Choroid plexus epithelial cell (primary cell): ENCODE results near the gene DBNL.
"Not testable (repeated sequence)": the region's sequence is repeated elsewhere in the genome, so short reads cannot be mapped to it uniquely, and the experiment has no call there.

Experiments used
- DNase-seq: peaks from one replicate; pipeline ENCODE4 v3.0.0-alpha.2; 2010; ENCODE audit warnings: low read depth
- H3K4me3 ChIP-seq: 2 replicates; pipeline ENCODE4 v1.5.1; 2011; ENCODE audit warnings: low read depth, mild to moderate bottlenecking, control low read depth, low read length, moderate library complexity
- TF ChIP-seq, protein P1 (sequence below): conservative IDR thresholded peaks from 2 replicates; pipeline ENCODE4 v1.5.1; 2011; ENCODE audit warnings: low read depth, mild to moderate bottlenecking, control low read depth, inconsistent platforms, low read length, moderate library complexity

DBNL gene

DNA sequence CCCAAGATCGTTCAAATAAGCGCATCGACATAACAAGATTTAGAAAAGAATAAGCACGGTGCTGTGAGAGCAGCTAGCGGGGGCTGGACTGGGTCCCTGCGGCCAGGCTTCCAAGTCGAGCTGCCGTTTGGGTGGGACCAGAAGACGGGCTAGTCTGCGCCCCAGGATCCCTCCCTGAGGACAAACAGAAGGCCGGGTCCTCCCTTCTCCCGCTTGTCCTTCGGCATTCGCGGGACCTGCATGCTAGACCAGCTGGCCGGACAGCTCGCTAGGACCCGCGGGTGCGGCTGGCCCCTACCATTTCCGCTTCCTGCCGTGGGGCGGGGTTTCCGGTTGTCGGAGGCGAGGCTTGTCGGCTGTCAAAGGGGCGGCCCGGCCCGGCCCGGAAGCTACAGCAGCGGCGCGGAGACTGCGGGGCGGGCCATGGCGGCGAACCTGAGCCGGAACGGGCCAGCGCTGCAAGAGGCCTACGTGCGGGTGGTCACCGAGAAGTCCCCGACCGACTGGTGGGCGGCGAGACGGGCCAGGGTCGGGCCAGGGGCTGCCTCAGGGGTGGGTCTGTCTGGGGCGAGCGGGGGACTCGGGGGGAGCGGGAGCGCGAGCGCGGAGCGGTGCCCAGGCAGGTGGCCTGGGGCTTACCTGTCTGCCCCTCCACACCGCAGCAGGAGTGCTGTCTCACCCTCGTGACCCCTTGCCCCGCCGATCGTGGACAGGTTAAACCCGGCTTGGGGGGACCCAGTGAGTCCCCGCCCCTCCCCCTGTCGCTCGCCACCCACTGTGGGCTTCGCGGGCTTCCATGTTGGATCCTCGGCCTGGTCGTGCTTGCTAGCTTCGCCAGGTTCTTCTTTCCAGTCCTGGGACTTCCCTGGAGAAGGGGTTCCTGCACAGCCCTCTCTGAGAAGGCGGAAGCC is at the start of gene DBNL:
Gene DBNL, plus strand, starts transcription at position 388 of the 911 bp plus-strand sequence. Its CDS starts 36 bp downstream, at position 424.
- TF ChIP-seq, protein P1, sequence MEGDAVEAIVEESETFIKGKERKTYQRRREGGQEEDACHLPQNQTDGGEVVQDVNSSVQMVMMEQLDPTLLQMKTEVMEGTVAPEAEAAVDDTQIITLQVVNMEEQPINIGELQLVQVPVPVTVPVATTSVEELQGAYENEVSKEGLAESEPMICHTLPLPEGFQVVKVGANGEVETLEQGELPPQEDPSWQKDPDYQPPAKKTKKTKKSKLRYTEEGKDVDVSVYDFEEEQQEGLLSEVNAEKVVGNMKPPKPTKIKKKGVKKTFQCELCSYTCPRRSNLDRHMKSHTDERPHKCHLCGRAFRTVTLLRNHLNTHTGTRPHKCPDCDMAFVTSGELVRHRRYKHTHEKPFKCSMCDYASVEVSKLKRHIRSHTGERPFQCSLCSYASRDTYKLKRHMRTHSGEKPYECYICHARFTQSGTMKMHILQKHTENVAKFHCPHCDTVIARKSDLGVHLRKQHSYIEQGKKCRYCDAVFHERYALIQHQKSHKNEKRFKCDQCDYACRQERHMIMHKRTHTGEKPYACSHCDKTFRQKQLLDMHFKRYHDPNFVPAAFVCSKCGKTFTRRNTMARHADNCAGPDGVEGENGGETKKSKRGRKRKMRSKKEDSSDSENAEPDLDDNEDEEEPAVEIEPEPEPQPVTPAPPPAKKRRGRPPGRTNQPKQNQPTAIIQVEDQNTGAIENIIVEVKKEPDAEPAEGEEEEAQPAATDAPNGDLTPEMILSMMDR: no peak
- peak within 1 kb of the TSS; percentile 95 for H3K4me3 ChIP-seq
- DNase-seq: peak; percentile 83

DNA sequence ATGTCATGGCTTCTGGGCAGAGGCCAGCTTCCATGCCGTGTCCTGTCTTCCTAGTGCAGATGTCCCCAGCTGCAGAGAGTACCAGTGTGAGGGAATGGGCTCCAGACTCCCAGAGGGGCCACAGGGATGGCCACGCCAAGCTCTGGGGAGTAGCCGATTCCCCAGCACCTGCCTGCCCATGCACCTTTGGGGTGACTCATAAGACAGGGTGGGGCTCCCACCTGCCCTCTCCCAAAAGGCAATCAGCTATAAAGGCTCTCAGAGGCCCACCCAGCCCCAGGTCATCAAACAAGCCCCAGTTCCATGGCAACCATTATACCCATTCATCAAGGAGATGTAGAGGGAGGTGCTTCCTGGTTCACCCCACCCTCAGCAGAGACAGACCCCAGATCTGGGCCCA is 47.0 kb upstream of the DBNL start, which contains the start of gene SPDYE1:
Gene SPDYE1, plus strand, starts transcription at position 366 of the 400 bp plus-strand sequence. CDS start 2,053 bp downstream, outside the sequence.
- H3K4me3 ChIP-seq, DNase-seq: not testable (repeated sequence)

DNA sequence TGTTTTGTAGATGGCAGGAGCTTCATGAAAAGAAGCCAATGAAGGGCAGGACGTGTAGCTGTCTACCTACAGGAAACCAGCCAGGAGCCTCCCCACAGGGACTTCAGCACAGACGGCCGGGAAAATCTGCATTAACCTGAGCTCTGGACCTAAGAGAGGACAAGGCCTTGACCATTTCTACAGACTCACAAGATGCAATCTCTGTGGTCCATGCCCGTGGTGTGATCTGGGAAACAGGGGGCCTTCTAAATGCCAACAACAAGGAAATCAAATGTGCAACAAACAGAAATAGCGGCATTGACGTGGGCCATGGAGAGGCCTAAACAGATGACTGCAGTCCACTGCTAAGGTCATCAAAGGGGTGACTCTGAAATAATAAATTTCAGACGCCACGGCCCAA is 32.4 kb upstream of the DBNL start:
- not testable (repeated sequence) for H3K4me3 ChIP-seq, DNase-seq

DNA sequence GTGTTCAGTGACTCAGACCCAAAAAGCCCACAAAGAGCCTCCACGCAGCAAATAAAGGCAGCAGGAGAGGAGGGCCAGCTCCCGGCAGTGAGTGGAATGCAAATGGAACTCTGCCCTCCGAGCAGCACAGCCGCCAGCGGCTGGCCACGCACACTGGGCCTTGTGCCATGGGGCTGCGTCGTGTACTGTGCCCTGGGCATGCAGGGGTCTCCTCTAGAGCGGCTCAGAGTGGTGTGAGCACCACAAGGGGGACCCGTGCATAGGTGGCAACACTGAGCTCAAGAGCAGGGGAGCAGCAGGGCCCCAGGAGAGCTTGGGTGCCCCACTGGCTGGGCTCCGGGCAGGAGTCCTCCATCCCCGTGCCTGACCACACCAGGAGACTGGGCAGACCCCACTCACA is 29.4 kb upstream of the DBNL start:
- not testable (repeated sequence) for DNase-seq, H3K4me3 ChIP-seq

DNA sequence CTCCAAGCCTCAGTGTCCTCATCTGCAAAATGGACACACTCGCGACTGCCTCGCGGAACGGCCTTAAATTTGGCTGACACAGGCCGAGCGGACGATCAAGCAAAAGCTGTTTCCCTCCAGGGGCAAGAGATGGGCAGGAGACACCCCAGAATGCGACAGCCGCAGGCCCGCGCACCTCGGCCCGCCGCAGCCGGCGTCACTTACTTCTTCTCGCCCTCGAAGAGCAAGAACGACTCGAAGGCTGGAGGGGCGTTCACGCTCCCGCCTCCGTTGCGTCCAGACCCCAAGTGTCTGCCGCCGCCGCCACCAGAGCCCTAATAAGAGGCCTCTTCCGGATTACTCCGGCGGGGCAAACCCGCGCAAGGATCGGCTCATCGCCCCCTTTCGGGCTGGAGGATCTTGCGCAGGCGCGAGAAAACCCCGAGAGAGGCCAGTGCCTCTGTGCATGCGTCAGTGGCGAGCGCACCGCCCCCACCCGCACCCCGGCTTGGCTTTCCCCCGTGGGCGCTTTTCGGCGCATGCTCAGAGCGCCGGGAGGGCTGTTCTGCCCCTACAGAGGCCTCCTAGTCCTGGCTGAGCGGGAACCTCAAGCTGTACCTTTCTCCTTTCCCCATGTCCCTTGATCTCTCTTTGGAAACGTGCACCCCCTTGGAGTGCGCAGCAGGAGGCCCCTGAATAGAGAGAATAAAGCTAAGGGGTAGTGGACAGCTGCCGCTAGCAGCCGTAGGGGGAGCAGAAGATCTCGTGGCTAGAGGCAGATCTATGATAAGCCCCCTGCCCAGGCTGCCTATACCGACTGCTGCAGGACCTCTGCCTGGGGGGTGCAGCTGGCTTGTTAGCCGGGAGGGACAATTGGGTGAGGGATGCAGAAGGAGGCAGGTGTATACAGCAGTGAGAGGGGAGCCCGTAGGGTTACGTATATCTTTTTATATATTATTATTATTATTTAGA is 25.4 kb upstream of the DBNL start:
- peak overlapping the region; percentile 70 for H3K4me3 ChIP-seq
- TF ChIP-seq, protein P1: peak; percentile 55
- peak; percentile 98 for DNase-seq

DNA sequence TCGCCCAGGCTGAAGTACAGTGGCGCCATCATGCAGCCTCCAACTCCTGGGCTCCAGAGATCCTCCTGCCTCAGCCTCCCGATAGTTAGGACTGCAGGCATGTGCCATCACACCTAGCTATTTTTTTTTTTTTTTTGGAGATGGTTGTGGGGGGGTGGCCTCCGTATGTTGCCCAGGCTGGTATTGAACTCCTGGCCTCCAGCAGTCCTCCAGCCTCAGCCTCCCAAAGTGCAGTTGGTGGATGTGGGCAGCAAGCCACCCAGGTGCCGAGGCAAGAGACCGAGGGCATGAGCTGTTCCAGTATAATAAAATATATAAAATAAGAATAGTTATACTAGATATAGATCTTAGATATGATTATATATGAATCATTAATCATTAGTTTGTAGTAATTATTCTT is 24.7 kb upstream of the DBNL start:
- H3K4me3 ChIP-seq, DNase-seq: not testable (repeated sequence)

DNA sequence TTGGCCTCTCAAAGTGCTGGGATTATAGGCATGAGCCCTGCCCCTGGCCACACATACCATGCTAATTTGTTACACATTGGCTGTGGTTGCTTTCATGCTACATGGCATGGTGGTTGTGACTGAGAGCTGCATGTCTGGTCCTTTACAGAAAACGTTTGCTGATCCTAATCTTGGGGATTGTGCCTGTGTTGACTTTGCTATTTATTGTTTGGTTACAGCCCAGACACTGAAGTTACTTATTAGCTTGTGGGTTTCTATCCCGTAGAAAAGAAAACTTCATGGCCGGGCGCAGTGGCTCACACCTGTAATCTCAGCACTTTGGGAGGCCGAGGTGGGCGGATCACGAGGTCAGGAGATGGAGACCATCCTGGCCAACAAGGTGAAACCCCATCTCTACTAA is 22.4 kb upstream of the DBNL start:
- not testable (repeated sequence) for DNase-seq, H3K4me3 ChIP-seq

DNA sequence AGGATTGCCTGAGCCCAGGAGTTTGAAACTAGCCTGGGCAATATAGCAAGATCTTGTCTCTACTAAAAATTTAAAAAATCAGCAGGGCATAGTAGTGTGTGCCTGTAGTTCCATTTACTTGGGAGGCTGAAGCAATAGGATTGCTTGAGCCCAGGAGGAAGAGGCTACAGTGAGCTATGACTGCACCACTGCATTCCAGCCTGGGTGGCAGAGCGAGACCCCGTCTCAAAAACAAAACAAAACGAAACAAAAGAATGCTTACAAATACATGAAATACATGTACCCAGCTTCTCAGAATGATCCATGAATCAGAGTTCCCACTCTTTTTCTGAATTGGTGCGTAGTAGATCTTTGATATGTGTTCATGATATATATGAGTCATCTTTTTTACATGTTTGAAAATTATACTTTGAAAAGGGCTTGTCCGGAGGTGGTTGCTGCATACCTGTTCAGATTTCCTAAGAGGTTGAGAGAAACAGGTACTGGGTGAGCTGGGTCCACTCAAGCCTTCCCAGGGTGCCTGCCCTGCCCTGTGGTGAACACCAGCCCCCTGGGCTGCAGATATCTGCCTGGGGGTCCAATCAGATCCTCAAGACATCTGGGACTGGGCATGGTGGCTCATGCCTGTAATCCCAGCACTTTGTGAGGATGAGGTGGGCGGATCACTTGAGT is 21.6 kb upstream of the DBNL start:
- not testable (repeated sequence) for H3K4me3 ChIP-seq, DNase-seq

DNA sequence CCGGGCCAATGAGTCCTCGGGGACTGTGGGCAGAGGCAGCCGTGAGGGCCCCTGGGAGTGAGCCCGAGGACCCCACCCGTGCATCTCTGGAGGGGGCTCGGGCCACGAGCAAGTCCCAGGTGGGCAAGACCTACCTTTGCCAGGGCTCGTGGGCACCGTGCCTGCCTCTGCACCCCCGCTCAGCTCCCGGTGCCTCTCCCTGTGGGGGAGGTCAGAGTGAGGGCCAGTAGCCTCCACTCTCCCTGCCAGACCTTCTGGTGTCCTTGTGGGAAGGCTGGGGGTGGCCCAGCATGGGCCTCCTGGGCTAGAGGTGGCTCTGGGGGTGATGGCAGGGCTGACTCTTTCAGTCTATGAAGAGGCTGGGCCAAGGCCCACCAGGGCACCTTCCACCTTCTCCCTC is 15.1 kb upstream of the DBNL start:
- DNase-seq, H3K4me3 ChIP-seq: not testable (repeated sequence)

DNA sequence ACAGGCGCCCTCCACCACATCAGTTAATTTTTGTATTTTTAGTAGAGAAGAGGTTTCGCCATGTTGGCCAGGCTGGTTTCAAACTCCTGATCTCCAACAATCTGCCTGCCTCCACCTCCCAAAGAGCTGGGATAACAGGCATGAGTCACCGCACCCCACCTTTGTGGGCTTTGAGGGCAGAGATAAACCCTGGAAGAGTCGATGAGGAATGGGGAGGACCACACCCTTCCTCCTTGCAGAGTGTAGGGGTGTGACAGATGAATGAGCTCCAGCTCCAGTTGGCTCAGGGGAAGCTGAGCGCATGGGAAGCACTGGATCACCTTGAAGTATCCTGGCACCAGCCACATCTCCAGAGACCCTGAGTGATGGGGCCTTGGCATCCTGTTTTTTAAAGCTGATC is 14.5 kb upstream of the DBNL start:
- not testable (repeated sequence) for H3K4me3 ChIP-seq, DNase-seq

DNA sequence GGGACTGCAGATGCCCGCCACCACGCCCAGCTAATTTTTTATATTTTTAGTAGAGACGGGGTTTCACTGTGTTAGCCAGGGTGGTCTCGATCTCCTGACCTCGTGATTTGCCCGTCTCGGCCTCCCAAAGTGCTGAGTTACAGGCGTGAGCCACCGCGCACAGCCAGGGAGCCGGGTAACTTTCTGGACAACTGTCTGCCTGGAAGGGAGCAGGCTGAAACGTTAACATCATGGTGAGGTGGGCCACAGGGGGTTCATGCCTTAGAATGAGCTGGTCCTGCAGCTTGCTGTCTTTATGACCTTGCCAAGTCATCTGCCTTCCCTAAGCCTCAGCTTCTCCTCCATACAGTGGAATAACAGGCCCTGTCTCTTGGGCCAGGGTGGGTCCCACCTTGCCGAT is 13.2 kb upstream of the DBNL start:
- H3K4me3 ChIP-seq, DNase-seq: not testable (repeated sequence)

DNA sequence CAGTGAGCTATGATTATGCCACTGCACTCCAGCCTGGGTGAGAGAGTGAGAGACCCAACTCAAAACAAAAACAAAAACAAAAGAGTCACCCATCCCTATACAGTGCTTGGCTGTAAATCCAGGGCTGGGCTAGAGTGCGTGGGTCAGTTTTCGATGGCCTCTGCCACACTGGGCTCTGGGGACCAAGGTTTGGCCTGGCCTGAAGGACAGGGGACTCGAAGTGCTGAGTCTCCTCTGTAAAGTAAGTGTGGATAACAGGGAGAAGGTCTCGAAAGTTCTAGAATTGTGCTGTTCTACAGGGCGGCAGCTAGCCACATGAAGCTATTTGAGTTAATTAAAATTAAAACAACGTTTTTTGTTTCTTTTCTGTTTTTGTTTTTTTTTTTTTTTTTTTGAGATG is 12.5 kb upstream of the DBNL start:
- not testable (repeated sequence) for H3K4me3 ChIP-seq, DNase-seq

DNA sequence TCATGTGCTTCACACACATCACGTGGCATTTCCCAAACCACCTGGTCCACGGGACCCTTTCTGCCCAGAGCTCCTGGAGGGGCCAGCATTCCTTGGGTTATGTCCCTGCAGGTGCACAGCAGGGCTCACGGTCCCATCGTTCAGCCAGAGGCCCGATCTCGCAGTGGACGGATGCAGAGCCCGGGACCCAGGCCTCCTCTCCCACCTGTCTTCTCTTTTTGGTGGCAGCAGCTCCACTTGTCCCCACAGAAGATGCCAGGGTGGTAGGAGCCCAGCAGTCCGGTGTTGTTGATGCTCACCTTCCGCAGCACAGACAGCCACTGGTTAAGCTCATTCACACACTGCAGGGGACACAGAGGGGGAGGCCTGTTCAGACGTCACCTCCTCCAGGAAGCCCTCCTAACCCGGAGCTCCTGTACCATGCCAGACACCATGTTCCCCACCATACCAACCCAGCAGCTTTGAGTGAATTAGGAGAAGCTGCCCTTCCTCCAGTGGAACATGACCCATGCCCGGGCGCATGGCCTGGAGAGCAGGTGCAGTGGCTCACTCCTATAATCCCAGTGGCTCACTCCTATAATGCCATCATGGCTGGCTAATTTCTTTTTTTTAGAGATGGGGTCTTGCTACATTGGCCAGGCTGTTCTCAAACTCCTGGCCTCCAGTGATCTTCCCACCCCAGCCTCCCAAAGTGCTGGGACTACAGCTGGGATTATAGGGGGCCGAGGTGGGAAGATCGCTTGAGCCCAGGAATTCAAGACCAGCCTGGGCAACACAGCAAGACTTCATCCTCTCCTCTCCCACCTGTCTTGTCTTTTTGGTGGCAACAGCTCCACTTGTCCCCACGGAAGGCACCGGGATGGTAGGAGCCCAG is 10.3 kb upstream of the DBNL start:
- not testable (repeated sequence) for H3K4me3 ChIP-seq, DNase-seq

DNA sequence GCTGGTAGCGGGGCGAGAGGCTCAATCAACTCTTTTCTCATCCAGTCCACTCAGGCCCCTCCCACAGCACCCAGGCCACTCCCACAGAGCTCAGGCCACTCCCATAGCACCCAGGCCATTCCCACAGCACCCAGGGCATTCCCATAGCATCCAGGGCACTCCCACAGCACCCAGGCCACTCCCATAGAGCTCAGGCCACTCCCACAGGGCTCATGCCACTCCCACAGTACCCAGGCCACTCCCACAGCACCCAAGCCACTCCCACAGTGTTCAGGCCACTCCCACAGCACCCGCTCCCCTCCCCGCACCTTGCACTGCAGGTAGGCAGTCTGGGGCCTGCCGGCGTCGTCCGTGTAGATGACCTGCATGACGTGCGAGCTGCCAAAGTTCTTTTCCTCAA is 8.1 kb upstream of the DBNL start:
- DNase-seq: peak; percentile 49

DNA sequence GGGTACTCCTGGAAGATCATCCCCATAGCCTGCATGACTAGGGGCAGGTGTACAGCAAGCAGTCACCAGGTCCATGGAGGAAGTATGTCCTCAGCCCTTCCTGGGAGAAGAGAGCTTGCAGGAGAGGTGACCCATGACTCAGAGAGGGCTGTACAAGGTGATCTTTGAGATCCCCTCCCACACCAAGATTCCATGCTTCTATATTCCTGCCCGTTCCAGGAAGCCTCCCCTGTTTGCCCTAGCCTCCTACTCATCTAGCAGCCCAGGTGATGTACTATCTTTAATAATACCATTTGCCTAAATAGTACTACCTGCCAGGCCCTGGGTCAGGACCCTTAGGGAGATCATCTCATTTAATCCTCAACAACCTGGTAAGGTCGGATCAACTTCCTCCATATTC is 6.6 kb upstream of the DBNL start:
- not testable (repeated sequence) for H3K4me3 ChIP-seq, DNase-seq

More for the DNA sequence above, 8.1 kb upstream of the DBNL start:
- not testable (repeated sequence) for H3K4me3 ChIP-seq
